DND-41 (cell line): Measurements from ENCODE around the gene ZCWPW1.

Experiments used
- EZH2 ChIP-seq: IDR thresholded peaks from 3 replicates; pipeline ENCODE4 v1.6.1; 2012; ENCODE audit warnings: borderline replicate concordance, low read depth, mild to moderate bottlenecking, moderate library complexity, low read length, inconsistent platforms; ENCODE audit not compliant: severe bottlenecking
- TF ChIP-seq, protein P1 (sequence below): IDR thresholded peaks from 2 replicates; pipeline ENCODE4 v1.5.1; 2012; ENCODE audit warnings: borderline replicate concordance, low read length, moderate library complexity, mild to moderate bottlenecking; ENCODE audit not compliant: poor library complexity, severe bottlenecking; ENCODE audit errors: extremely low read depth

- no peak for TF ChIP-seq EZH2
- TF ChIP-seq, protein P1, sequence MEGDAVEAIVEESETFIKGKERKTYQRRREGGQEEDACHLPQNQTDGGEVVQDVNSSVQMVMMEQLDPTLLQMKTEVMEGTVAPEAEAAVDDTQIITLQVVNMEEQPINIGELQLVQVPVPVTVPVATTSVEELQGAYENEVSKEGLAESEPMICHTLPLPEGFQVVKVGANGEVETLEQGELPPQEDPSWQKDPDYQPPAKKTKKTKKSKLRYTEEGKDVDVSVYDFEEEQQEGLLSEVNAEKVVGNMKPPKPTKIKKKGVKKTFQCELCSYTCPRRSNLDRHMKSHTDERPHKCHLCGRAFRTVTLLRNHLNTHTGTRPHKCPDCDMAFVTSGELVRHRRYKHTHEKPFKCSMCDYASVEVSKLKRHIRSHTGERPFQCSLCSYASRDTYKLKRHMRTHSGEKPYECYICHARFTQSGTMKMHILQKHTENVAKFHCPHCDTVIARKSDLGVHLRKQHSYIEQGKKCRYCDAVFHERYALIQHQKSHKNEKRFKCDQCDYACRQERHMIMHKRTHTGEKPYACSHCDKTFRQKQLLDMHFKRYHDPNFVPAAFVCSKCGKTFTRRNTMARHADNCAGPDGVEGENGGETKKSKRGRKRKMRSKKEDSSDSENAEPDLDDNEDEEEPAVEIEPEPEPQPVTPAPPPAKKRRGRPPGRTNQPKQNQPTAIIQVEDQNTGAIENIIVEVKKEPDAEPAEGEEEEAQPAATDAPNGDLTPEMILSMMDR = no peak
Observed at GRCh38 chr7:100372694-100373093, 55.8 kb downstream of the ZCWPW1 start.
